ENCODE measurements around the gene TNFAIP8L1.

DNA sequence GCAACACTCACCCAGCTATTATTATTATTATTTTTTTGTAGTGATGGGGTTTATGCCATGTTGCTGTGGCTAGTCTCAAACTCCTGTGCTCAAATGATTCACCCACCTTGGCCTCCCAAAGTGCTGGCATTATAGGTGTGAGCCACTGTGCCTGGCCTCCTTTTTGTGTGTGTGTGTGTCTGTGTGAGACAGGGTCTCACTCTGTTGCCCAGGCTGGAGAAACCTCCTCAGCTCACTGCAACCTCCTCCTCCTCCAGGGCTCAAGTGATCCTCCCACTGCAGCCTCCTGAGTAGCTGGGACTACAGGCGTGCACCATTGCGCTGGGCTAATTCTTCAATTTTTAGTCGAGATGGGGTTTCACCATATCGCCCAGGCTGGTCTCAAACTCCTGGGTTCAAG is 34.4 kb downstream of the TNFAIP8L1 start:
- TF ChIP-seq POLR2A (IDR thresholded peaks at IDR 0.05) (no peak), POLR2AphosphoS5 (IDR thresholded peaks at IDR 0.05) (no peak), EP300 (IDR thresholded peaks at IDR 0.05; ENCODE audit: low read depth) (no peak)
- TF ChIP-seq, protein P1, sequence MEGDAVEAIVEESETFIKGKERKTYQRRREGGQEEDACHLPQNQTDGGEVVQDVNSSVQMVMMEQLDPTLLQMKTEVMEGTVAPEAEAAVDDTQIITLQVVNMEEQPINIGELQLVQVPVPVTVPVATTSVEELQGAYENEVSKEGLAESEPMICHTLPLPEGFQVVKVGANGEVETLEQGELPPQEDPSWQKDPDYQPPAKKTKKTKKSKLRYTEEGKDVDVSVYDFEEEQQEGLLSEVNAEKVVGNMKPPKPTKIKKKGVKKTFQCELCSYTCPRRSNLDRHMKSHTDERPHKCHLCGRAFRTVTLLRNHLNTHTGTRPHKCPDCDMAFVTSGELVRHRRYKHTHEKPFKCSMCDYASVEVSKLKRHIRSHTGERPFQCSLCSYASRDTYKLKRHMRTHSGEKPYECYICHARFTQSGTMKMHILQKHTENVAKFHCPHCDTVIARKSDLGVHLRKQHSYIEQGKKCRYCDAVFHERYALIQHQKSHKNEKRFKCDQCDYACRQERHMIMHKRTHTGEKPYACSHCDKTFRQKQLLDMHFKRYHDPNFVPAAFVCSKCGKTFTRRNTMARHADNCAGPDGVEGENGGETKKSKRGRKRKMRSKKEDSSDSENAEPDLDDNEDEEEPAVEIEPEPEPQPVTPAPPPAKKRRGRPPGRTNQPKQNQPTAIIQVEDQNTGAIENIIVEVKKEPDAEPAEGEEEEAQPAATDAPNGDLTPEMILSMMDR (IDR thresholded peaks at IDR 0.05), result no peak
